ENCODE measurements around the gene FMN1.

Gene FMN1

GRCh38 chr15:33028495-33028894 is 166.0 kb downstream of the FMN1 start:
- Histone ChIP-seq H3K27ac (ENCODE audit: insufficient read depth, low read depth, low read length, poor library complexity, severe bottlenecking) (no peak overlapping the region), H3K4me1 (ENCODE audit: control insufficient read depth, insufficient read depth, low read length) (no peaks in the 10 kb centered on the region), H3K36me3 (ENCODE audit: control insufficient read depth, insufficient read depth, low read length) (no peaks in the 10 kb centered on the region), H3K27me3 (ENCODE audit: control insufficient read depth, insufficient read depth, low read length, poor library complexity, severe bottlenecking) (no peaks in the 10 kb centered on the region), H3K9me3 (ENCODE audit: control insufficient read depth, low read length) (no peaks in the 10 kb centered on the region), H3K4me3 (ENCODE audit: insufficient read depth, low read depth, low read length) (no peak overlapping the region)
- WGBS, 2 experiments, result 90 to 96% methylated on average over 2 to 4 of the region's 4 CpGs

- no peak overlapping the region for H3K27ac ChIP-seq (ENCODE audit: insufficient read depth, low read depth, low read length, poor library complexity, severe bottlenecking)
- no peaks in the 10 kb centered on the region for H3K27me3 ChIP-seq (ENCODE audit: control insufficient read depth, insufficient read depth, low read length, poor library complexity, severe bottlenecking)
- no peaks in the 10 kb centered on the region for H3K36me3 ChIP-seq (ENCODE audit: control insufficient read depth, insufficient read depth, low read length)
- H3K4me1 ChIP-seq (ENCODE audit: control insufficient read depth, insufficient read depth, low read length), result peaks cover 6% of the 10 kb centered on the region
- no peak overlapping the region for H3K4me3 ChIP-seq (ENCODE audit: insufficient read depth, low read depth, low read length)
- no peaks in the 10 kb centered on the region for H3K9me3 ChIP-seq (ENCODE audit: control insufficient read depth, low read length)
- whole genome bisulfite sequencing, 2 experiments, result 96 to 97% methylated on average over 4 to 7 of the region's 7 CpGs
Observed at GRCh38 chr15:33027306-33028035, 167.0 kb downstream of the FMN1 start.

GRCh38 chr15:33026614-33027013 is 167.9 kb downstream of the FMN1 start:
- H3K9me3 ChIP-seq (ENCODE audit: control insufficient read depth, low read length), result no peaks in the 10 kb centered on the region
- no peak overlapping the region for H3K27ac ChIP-seq (ENCODE audit: insufficient read depth, low read depth, low read length, poor library complexity, severe bottlenecking)
- no peak overlapping the region for H3K4me3 ChIP-seq (ENCODE audit: insufficient read depth, low read depth, low read length)
- no peaks in the 10 kb centered on the region for H3K36me3 ChIP-seq (ENCODE audit: control insufficient read depth, insufficient read depth, low read length)
- 67 to 76% methylated on average over 2 of the region's 2 CpGs for WGBS, 2 experiments
- H3K4me1 ChIP-seq (ENCODE audit: control insufficient read depth, insufficient read depth, low read length), result peaks cover 11% of the 10 kb centered on the region
- H3K27me3 ChIP-seq (ENCODE audit: control insufficient read depth, insufficient read depth, low read length, poor library complexity, severe bottlenecking), result no peaks in the 10 kb centered on the region

GRCh38 chr15:33022629-33023028 is 171.9 kb downstream of the FMN1 start:
- H3K4me3 ChIP-seq (ENCODE audit: insufficient read depth, low read depth, low read length), result no peak overlapping the region
- H3K4me1 ChIP-seq (ENCODE audit: control insufficient read depth, insufficient read depth, low read length), result peaks cover 11% of the 10 kb centered on the region
- peak overlapping the region; percentile 39 for H3K27ac ChIP-seq (ENCODE audit: insufficient read depth, low read depth, low read length, poor library complexity, severe bottlenecking)
- no peaks in the 10 kb centered on the region for H3K9me3 ChIP-seq (ENCODE audit: control insufficient read depth, low read length)
- no peaks in the 10 kb centered on the region for H3K36me3 ChIP-seq (ENCODE audit: control insufficient read depth, insufficient read depth, low read length)
- no peaks in the 10 kb centered on the region for H3K27me3 ChIP-seq (ENCODE audit: control insufficient read depth, insufficient read depth, low read length, poor library complexity, severe bottlenecking)
- WGBS, 2 experiments, result 50 to 55% methylated on average over 2 of the region's 2 CpGs

GRCh38 chr15:33021806-33022389 is 172.6 kb downstream of the FMN1 start:
- Histone ChIP-seq H3K4me3 (ENCODE audit: insufficient read depth, low read depth, low read length) (no peak overlapping the region), H3K27me3 (ENCODE audit: control insufficient read depth, insufficient read depth, low read length, poor library complexity, severe bottlenecking) (no peaks in the 10 kb centered on the region), H3K36me3 (ENCODE audit: control insufficient read depth, insufficient read depth, low read length) (no peaks in the 10 kb centered on the region), H3K4me1 (ENCODE audit: control insufficient read depth, insufficient read depth, low read length) (peaks cover 11% of the 10 kb centered on the region), H3K27ac (ENCODE audit: insufficient read depth, low read depth, low read length, poor library complexity, severe bottlenecking) (no peak overlapping the region), H3K9me3 (ENCODE audit: control insufficient read depth, low read length) (no peaks in the 10 kb centered on the region)
- 71 to 72% methylated on average over 2 of the region's 4 CpGs for WGBS, 2 experiments

GRCh38 chr15:33019354-33019981 is 175.0 kb downstream of the FMN1 start:
- no peaks in the 10 kb centered on the region for H3K9me3 ChIP-seq (ENCODE audit: control insufficient read depth, low read length)
- no peak overlapping the region for H3K4me3 ChIP-seq (ENCODE audit: insufficient read depth, low read depth, low read length)
- WGBS, 2 experiments, result 93 to 94% methylated on average over 43 of the region's 43 CpGs
- H3K27ac ChIP-seq (ENCODE audit: insufficient read depth, low read depth, low read length, poor library complexity, severe bottlenecking), result no peak overlapping the region
- no peaks in the 10 kb centered on the region for H3K36me3 ChIP-seq (ENCODE audit: control insufficient read depth, insufficient read depth, low read length)
- H3K4me1 ChIP-seq (ENCODE audit: control insufficient read depth, insufficient read depth, low read length), result peaks cover 11% of the 10 kb centered on the region
- H3K27me3 ChIP-seq (ENCODE audit: control insufficient read depth, insufficient read depth, low read length, poor library complexity, severe bottlenecking), result no peaks in the 10 kb centered on the region

GRCh38 chr15:33016405-33017024 is 178.0 kb downstream of the FMN1 start:
- Histone ChIP-seq H3K27me3 (ENCODE audit: control insufficient read depth, insufficient read depth, low read length, poor library complexity, severe bottlenecking) (no peaks in the 10 kb centered on the region), H3K9me3 (ENCODE audit: control insufficient read depth, low read length) (no peaks in the 10 kb centered on the region), H3K36me3 (ENCODE audit: control insufficient read depth, insufficient read depth, low read length) (no peaks in the 10 kb centered on the region), H3K27ac (ENCODE audit: insufficient read depth, low read depth, low read length, poor library complexity, severe bottlenecking) (no peak overlapping the region), H3K4me1 (ENCODE audit: control insufficient read depth, insufficient read depth, low read length) (no peaks in the 10 kb centered on the region), H3K4me3 (ENCODE audit: insufficient read depth, low read depth, low read length) (no peak overlapping the region)
- WGBS, 2 experiments, result 94% methylated on average over 10 of the region's 10 CpGs

GRCh38 chr15:33014586-33014985 is 179.9 kb downstream of the FMN1 start:
- WGBS, 2 experiments, result 100% methylated on average over 1 of the region's 1 CpG; no CpG with 5 or more reads in 1 of the 2 experiments
- no peaks in the 10 kb centered on the region for H3K36me3 ChIP-seq (ENCODE audit: control insufficient read depth, insufficient read depth, low read length)
- H3K9me3 ChIP-seq (ENCODE audit: control insufficient read depth, low read length), result no peaks in the 10 kb centered on the region
- H3K27me3 ChIP-seq (ENCODE audit: control insufficient read depth, insufficient read depth, low read length, poor library complexity, severe bottlenecking), result no peaks in the 10 kb centered on the region
- no peak overlapping the region for H3K27ac ChIP-seq (ENCODE audit: insufficient read depth, low read depth, low read length, poor library complexity, severe bottlenecking)
- no peak overlapping the region for H3K4me3 ChIP-seq (ENCODE audit: insufficient read depth, low read depth, low read length)
- no peaks in the 10 kb centered on the region for H3K4me1 ChIP-seq (ENCODE audit: control insufficient read depth, insufficient read depth, low read length)

- no peaks in the 10 kb centered on the region for H3K36me3 ChIP-seq (ENCODE audit: control insufficient read depth, insufficient read depth, low read length)
- no peaks in the 10 kb centered on the region for H3K4me1 ChIP-seq (ENCODE audit: control insufficient read depth, insufficient read depth, low read length)
- WGBS, 2 experiments, result 90 to 96% methylated on average over 3 of the region's 3 CpGs
- H3K27me3 ChIP-seq (ENCODE audit: control insufficient read depth, insufficient read depth, low read length, poor library complexity, severe bottlenecking), result no peaks in the 10 kb centered on the region
- no peak overlapping the region for H3K27ac ChIP-seq (ENCODE audit: insufficient read depth, low read depth, low read length, poor library complexity, severe bottlenecking)
- H3K4me3 ChIP-seq (ENCODE audit: insufficient read depth, low read depth, low read length), result no peak overlapping the region
- H3K9me3 ChIP-seq (ENCODE audit: control insufficient read depth, low read length), result no peaks in the 10 kb centered on the region
Observed at GRCh38 chr15:33013827-33014445, 180.6 kb downstream of the FMN1 start.

GRCh38 chr15:33011976-33012375 is 182.5 kb downstream of the FMN1 start:
- H3K4me3 ChIP-seq (ENCODE audit: insufficient read depth, low read depth, low read length), result no peak overlapping the region
- H3K4me1 ChIP-seq (ENCODE audit: control insufficient read depth, insufficient read depth, low read length), result no peaks in the 10 kb centered on the region
- WGBS, 2 experiments, result 88 to 90% methylated on average over 3 of the region's 3 CpGs
- H3K27ac ChIP-seq (ENCODE audit: insufficient read depth, low read depth, low read length, poor library complexity, severe bottlenecking), result no peak overlapping the region
- H3K36me3 ChIP-seq (ENCODE audit: control insufficient read depth, insufficient read depth, low read length), result no peaks in the 10 kb centered on the region
- no peaks in the 10 kb centered on the region for H3K27me3 ChIP-seq (ENCODE audit: control insufficient read depth, insufficient read depth, low read length, poor library complexity, severe bottlenecking)
- no peaks in the 10 kb centered on the region for H3K9me3 ChIP-seq (ENCODE audit: control insufficient read depth, low read length)
